ENCODE measurements around the gene TPK1.

TPK1 gene

GRCh38 chr7:144717720-144718119 lies 118.1 kb downstream of the TPK1 start:
- DNase-seq = no peak

GRCh38 chr7:144713850-144714249 lies 122.0 kb downstream of the TPK1 start:
- DNase-seq = no peak

GRCh38 chr7:144710791-144711190 lies 125.1 kb downstream of the TPK1 start:
- no peak for DNase-seq

GRCh38 chr7:144709066-144709465 lies 126.8 kb downstream of the TPK1 start:
- DNase-seq = no peak

- no peak for DNase-seq
Observed at GRCh38 chr7:144691240-144691639, 144.6 kb downstream of the TPK1 start.

GRCh38 chr7:144682581-144683280 lies 153.1 kb downstream of the TPK1 start:
- no peak for DNase-seq

GRCh38 chr7:144676492-144676891 lies 159.4 kb downstream of the TPK1 start:
- no peak for DNase-seq

- DNase-seq = no peak
Observed at GRCh38 chr7:144674550-144674949, 161.3 kb downstream of the TPK1 start.

GRCh38 chr7:144672869-144673268 lies 163.0 kb downstream of the TPK1 start:
- DNase-seq = no peak

GRCh38 chr7:144671429-144671828 lies 164.4 kb downstream of the TPK1 start:
- DNase-seq = no peak

GRCh38 chr7:144670218-144670617 lies 165.6 kb downstream of the TPK1 start:
- DNase-seq = no peak

- no peak for DNase-seq
Observed at GRCh38 chr7:144668503-144668902, 167.3 kb downstream of the TPK1 start.

GRCh38 chr7:144665689-144666381 lies 170.0 kb downstream of the TPK1 start:
- DNase-seq = no peak

GRCh38 chr7:144659211-144659610 lies 176.6 kb downstream of the TPK1 start:
- no peak for DNase-seq

GRCh38 chr7:144656965-144657517 lies 178.8 kb downstream of the TPK1 start:
- DNase-seq = no peak

GRCh38 chr7:144653449-144653848 lies 182.4 kb downstream of the TPK1 start:
- DNase-seq = no peak

GRCh38 chr7:144650439-144650838 lies 185.4 kb downstream of the TPK1 start:
- no peak for DNase-seq

- DNase-seq = no peak
Observed at GRCh38 chr7:144649120-144649519, 186.7 kb downstream of the TPK1 start.

- DNase-seq = no peak
Observed at GRCh38 chr7:144641389-144642044, 194.3 kb downstream of the TPK1 start.

- DNase-seq = no peak
Observed at GRCh38 chr7:144632724-144633123, 203.1 kb downstream of the TPK1 start.

GRCh38 chr7:144629598-144629997 lies 206.3 kb downstream of the TPK1 start:
- no peak for DNase-seq

GRCh38 chr7:144629011-144629410 lies 206.8 kb downstream of the TPK1 start:
- DNase-seq = no peak

GRCh38 chr7:144628176-144628575 lies 207.7 kb downstream of the TPK1 start:
- DNase-seq = no peak

- DNase-seq = no peak
Observed at GRCh38 chr7:144622745-144623144, 213.1 kb downstream of the TPK1 start.
